ENCODE data around the gene EXOC6. TPM values are rescaled to one million over a fixed set of nuclear protein-coding genes. Genes with fewer than 3 reads are reported as not detected.

The EXOC6 gene
- polyA plus RNA-seq, 1 donor: 20.3 TPM

DNA sequence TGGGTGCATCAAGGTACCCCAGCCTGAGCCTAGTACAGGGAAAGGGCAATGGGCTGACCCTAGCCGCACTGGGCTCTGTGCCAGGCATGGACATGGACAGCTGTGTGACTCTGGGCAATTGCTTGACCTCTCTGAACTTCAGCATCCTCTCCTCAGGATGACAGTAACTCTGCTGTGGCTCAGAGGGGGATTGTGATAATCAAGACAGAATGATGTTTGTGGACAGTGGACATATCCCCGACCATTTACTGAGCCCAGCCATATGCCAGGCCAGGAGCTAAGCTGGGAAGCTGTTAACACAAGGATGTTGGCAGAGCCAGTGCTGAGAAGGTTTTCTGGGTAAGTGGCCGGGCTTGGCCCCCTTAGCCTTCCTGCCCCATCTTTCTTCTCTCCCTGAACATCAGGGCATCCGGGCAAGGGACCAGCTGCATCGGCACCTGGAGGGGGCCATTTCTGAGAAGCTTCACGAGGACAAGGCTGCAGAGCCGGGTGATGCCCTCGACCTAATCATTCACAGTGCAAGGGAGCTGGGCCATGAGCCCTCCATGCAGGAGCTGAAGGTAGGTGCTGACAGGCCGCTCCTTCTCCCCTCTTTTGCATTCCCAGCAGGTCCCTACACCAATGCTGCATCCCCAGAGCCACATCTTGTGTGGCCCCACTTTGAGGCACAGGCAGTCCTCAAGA is 215.8 kb downstream of the EXOC6 start:
- no peak overlapping the region for H3K4me3 ChIP-seq (ENCODE audit: low read length)
- no peak overlapping the region for H3K27ac ChIP-seq (ENCODE audit: low read length)
- no CpG with 5 or more reads among the region's 9 CpGs for WGBS (ENCODE audit: insufficient coverage, low lambda C conversion rate)
- H3K9me3 ChIP-seq (ENCODE audit: control insufficient read depth, low read depth, low read length): peaks cover 9% of the 10 kb centered on the region
- H3K27me3 ChIP-seq (ENCODE audit: control insufficient read depth, insufficient read depth, low read length): peaks cover 98% of the 10 kb centered on the region
- H3K4me1 ChIP-seq (ENCODE audit: control insufficient read depth, insufficient read depth, low read length): peaks cover 20% of the 10 kb centered on the region
- no peak for DNase-seq
- no peaks in the 10 kb centered on the region for H3K36me3 ChIP-seq (ENCODE audit: control insufficient read depth, insufficient read depth, low read length)

DNA sequence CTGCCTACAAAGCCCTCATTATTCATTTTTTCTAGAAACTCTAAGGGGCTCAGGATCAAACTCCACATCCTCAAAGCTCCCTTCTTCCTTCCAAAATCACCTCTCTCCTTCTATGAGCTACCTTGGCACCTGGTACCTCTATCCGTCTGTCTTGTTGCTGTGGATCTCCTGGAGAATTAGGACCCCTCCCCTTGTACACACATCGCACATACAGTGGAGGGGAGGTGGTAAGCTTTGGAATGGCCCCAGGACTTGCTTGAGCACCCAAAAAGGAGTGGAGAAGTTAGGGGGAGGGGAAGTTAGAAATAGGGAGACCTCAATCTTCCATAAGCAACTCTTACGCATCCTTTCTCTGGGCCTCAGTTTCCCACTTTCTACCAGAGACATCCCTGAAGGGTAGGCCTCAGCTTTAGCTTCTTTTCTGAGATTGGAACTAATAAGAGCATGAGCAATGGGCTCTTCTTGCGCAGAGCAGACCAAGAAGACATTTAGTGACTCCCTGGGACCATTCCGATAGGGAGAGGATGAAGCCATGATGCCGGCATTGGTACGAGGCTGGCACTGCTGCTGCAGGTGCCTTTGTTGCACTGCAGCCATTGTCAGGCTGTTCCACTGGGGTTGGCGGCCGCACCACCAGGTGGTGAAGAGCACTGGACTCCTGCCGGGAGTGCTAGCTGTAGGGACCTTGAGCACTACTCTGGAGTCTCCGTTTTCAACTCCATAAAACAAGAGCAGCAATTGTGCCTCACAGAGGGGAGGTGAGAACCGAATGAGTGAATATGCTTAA is 216.7 kb downstream of the EXOC6 start:
- DNase-seq: no peak
- H3K9me3 ChIP-seq (ENCODE audit: control insufficient read depth, low read depth, low read length): peaks cover 9% of the 10 kb centered on the region
- H3K36me3 ChIP-seq (ENCODE audit: control insufficient read depth, insufficient read depth, low read length): no peaks in the 10 kb centered on the region
- no peak overlapping the region for H3K4me3 ChIP-seq (ENCODE audit: low read length)
- peaks cover 15% of the 10 kb centered on the region for H3K4me1 ChIP-seq (ENCODE audit: control insufficient read depth, insufficient read depth, low read length)
- WGBS (ENCODE audit: insufficient coverage, low lambda C conversion rate): no CpG with 5 or more reads among the region's 12 CpGs
- H3K27me3 ChIP-seq (ENCODE audit: control insufficient read depth, insufficient read depth, low read length): peaks cover 100% of the 10 kb centered on the region
- no peak overlapping the region for H3K27ac ChIP-seq (ENCODE audit: low read length)

DNA sequence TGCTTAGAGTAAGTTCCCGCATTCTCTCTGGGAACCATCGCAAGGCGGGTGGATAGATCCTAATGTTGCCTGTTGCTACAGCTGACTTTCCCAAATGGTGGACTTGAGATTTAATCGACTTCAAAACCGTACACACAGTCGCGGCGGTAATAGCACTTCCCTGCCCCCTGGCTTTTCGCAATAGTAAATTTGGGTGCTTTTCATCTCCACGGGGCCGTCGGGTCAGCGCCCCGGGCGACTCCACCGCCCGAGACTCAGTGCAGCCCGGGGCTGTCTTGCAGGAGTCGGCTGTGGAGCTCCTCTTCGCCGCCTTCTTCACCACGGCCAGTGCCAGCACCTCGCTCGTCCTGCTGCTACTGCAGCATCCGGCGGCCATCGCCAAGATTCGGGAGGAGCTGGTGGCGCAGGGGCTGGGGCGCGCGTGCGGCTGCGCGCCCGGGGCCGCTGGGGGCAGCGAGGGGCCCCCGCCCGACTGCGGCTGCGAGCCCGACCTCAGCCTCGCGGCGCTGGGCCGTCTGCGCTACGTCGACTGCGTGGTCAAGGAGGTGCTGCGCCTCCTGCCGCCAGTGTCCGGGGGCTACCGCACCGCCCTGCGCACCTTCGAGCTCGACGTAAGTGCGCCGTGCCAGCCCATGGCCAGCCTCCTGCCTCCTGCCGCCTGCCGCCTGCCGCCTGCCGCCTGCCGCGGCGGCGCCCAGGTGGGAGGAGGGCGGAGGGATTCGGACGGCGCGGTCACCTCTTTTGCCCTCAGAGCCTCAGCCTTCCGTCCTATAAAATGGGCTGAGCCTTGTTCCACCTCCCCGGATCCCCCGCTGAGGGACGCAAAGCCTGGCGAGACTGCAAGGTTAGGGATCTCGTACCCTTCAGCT is 217.6 kb downstream of the EXOC6 start:
- peaks cover 7% of the 10 kb centered on the region for H3K9me3 ChIP-seq (ENCODE audit: control insufficient read depth, low read depth, low read length)
- no peak overlapping the region for H3K4me3 ChIP-seq (ENCODE audit: low read length)
- H3K36me3 ChIP-seq (ENCODE audit: control insufficient read depth, insufficient read depth, low read length): no peaks in the 10 kb centered on the region
- no peak for DNase-seq
- peaks cover 100% of the 10 kb centered on the region for H3K27me3 ChIP-seq (ENCODE audit: control insufficient read depth, insufficient read depth, low read length)
- H3K27ac ChIP-seq (ENCODE audit: low read length): no peak overlapping the region
- peaks cover 10% of the 10 kb centered on the region for H3K4me1 ChIP-seq (ENCODE audit: control insufficient read depth, insufficient read depth, low read length)
- no CpG with 5 or more reads among the region's 81 CpGs for WGBS (ENCODE audit: insufficient coverage, low lambda C conversion rate)

DNA sequence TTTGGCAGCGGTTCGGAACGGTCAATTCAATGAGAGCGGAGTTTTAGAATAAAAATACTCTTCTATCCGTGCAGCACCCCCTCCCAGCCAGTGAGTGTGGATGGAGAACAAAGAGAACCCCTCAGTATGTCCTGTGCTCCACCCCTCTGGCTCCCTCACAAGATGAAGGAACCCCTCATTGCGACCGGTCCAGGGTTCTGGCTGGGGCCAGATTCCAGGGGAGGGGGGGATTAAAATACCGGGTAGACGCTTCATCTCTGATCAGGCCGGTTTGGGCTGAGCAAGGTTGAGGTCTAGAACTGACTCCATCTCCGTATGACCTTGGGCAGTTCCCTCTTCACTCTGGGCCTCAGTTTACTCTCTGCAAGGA is 218.2 kb downstream of the EXOC6 start:
- peaks cover 10% of the 10 kb centered on the region for H3K4me1 ChIP-seq (ENCODE audit: control insufficient read depth, insufficient read depth, low read length)
- no peak overlapping the region for H3K27ac ChIP-seq (ENCODE audit: low read length)
- H3K4me3 ChIP-seq (ENCODE audit: low read length): no peak overlapping the region
- peaks cover 3% of the 10 kb centered on the region for H3K9me3 ChIP-seq (ENCODE audit: control insufficient read depth, low read depth, low read length)
- no peaks in the 10 kb centered on the region for H3K36me3 ChIP-seq (ENCODE audit: control insufficient read depth, insufficient read depth, low read length)
- WGBS (ENCODE audit: insufficient coverage, low lambda C conversion rate): no CpG with 5 or more reads among the region's 11 CpGs
- peaks cover 98% of the 10 kb centered on the region for H3K27me3 ChIP-seq (ENCODE audit: control insufficient read depth, insufficient read depth, low read length)
- DNase-seq: no peak

DNA sequence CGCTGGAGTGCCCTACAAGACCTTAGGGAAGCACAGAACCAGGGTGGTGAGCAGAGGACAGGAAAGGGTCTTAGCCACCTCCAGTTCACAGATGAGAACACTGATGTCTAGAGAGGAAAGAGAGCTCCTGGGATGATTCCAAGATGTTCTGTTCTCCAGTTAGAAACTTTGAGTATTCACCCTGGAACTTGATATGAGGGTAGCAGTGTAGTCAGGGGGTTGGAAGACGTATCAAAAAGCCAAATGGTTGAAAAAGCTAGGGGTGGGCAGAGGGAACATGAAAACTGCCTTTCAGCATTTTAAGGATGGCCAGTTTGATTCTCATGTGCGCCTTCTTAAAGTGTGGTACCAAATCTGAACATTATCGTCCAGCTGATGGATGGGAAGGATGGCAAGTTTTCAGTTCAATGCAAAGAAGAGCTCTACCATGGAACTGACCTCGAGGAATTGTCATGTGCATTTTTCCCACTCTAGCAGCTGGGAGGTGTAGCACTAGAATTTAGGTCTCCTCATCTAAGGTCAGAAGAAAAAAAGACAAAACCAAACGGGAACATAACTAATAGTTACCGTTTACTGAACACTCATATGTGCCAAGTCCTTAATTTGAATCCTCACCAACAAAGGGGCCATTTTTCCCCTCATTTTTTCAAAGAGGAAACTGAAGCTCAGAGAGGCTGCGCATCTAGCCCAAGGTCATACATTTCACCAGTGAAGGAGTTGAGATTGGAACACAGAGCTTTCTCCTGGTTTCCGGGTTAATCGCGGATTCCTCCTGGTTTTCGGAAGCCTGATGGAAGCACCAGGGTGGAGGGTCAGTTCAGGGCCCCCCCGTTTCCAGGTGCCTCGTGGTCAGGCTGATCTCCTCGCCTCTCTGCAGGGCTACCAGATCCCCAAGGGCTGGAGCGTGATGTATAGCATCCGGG is 219.4 kb downstream of the EXOC6 start:
- Histone ChIP-seq H3K27ac (ENCODE audit: low read length) (no peak overlapping the region), H3K4me1 (ENCODE audit: control insufficient read depth, insufficient read depth, low read length) (peaks cover 6% of the 10 kb centered on the region), H3K27me3 (ENCODE audit: control insufficient read depth, insufficient read depth, low read length) (peaks cover 98% of the 10 kb centered on the region), H3K9me3 (ENCODE audit: control insufficient read depth, low read depth, low read length) (peaks cover 3% of the 10 kb centered on the region), H3K36me3 (ENCODE audit: control insufficient read depth, insufficient read depth, low read length) (no peaks in the 10 kb centered on the region), H3K4me3 (ENCODE audit: low read length) (no peak overlapping the region)
- WGBS (ENCODE audit: insufficient coverage, low lambda C conversion rate): 21% methylated on average over 2 of the region's 17 CpGs
- no peak for DNase-seq

DNA sequence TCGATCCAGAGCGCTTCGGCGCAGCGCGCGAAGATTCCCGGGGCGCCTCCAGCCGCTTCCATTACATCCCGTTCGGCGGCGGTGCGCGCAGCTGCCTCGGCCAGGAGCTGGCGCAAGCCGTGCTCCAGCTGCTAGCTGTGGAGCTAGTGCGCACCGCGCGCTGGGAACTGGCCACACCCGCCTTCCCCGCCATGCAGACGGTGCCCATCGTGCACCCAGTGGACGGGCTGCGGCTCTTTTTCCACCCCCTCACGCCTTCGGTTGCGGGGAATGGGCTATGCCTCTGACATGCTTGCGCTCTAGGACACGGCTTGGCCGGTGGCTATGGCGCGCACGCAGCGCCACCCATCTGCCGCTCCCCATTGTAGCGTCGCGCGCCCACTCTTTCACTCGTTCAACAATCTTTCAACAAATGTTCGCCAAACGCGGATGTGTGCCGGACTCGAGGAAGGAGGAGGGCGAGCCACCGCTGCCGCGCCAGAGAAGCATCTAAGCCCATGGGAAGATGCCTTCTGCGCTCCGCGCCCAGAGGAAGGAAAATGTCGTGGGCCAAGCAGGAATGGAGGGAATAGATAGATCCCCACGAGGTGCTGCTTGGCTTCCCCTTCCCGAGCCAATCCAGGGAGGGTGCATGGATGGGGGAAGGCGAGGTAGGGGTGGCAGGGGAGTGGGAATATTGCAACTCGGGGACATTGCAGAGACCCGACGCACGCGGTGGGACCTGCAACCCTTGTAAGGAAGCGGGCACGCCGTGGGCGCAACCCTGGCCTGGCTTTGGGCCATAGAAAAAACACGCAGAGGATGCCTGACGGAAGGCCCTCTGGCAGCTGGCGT is 220.3 kb downstream of the EXOC6 start:
- no CpG with 5 or more reads among the region's 73 CpGs for WGBS (ENCODE audit: insufficient coverage, low lambda C conversion rate)
- peaks cover 98% of the 10 kb centered on the region for H3K27me3 ChIP-seq (ENCODE audit: control insufficient read depth, insufficient read depth, low read length)

DNA sequence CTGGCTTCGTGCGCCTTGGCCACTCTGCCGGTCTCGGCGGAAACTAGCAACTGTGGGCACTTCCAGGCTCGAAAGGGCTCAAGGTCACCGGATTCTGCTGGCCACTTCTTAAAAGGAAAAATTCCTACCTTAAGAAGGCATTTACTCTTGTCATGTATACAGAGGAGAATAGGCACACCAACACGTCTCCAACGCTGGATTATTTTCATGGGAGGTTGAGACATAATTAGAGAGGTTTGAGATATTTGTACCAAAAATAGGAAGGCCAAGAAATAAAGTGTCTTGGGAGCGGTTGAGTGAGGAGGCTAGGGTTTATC is 220.9 kb downstream of the EXOC6 start:
- H3K4me1 ChIP-seq (ENCODE audit: control insufficient read depth, insufficient read depth, low read length): peaks cover 13% of the 10 kb centered on the region
- no peak overlapping the region for H3K4me3 ChIP-seq (ENCODE audit: low read length)
- no peaks in the 10 kb centered on the region for H3K36me3 ChIP-seq (ENCODE audit: control insufficient read depth, insufficient read depth, low read length)
- no peak for DNase-seq
- peaks cover 3% of the 10 kb centered on the region for H3K9me3 ChIP-seq (ENCODE audit: control insufficient read depth, low read depth, low read length)
- 40% methylated on average over 1 of the region's 10 CpGs for WGBS (ENCODE audit: insufficient coverage, low lambda C conversion rate)
- H3K27me3 ChIP-seq (ENCODE audit: control insufficient read depth, insufficient read depth, low read length): peaks cover 98% of the 10 kb centered on the region
- no peak overlapping the region for H3K27ac ChIP-seq (ENCODE audit: low read length)

More for the DNA sequence above, 220.3 kb downstream of the EXOC6 start:
- no peaks in the 10 kb centered on the region for H3K36me3 ChIP-seq (ENCODE audit: control insufficient read depth, insufficient read depth, low read length)
- H3K4me1 ChIP-seq (ENCODE audit: control insufficient read depth, insufficient read depth, low read length): peaks cover 13% of the 10 kb centered on the region
- peak in 1 of 2 donors; percentile 64 for DNase-seq
- H3K9me3 ChIP-seq (ENCODE audit: control insufficient read depth, low read depth, low read length): peaks cover 3% of the 10 kb centered on the region
- H3K4me3 ChIP-seq (ENCODE audit: low read length): no peak overlapping the region
- no peak overlapping the region for H3K27ac ChIP-seq (ENCODE audit: low read length)

DNA sequence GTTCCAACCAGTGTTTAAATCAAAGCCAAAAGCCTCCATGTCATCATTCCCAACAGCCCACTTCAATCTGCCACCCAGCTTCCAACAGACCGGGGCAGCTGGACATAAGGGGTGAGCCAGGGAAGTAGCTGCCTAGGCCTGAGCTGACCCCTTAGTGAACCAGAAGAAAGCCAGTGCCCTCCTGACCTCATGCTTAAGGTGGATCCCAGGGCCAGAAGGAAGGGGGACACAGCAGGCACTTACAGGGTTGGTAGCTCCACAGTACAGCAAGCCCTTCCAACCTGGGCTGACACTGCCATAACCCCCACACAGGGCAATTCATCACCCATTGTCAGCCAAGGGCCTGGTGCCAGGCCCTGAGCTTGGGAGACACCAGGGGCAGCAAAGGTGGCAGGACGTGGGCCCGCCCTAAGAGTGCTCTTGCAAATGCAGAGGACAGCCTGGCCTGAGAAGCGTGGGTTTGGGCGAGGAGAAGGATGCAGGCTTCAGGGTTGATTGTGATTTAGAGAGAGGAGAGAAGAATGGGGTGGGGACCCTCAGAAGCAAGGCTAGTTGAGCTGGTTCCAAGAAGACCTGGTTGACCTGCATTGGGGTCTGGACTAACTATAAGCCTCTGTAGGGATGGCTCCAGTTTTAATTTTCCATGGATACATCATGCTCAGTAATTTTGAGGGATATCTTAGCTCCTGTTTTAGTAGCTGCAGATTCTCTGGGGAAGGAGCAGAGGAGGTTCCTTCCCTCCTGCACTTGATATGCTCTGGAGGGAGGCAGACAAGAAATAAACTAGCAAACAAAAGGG is 222.3 kb downstream of the EXOC6 start:
- no peak for DNase-seq
- Histone ChIP-seq H3K36me3 (ENCODE audit: control insufficient read depth, insufficient read depth, low read length) (no peaks in the 10 kb centered on the region), H3K4me1 (ENCODE audit: control insufficient read depth, insufficient read depth, low read length) (peaks cover 24% of the 10 kb centered on the region), H3K9me3 (ENCODE audit: control insufficient read depth, low read depth, low read length) (peaks cover 3% of the 10 kb centered on the region), H3K4me3 (ENCODE audit: low read length) (no peak overlapping the region), H3K27me3 (ENCODE audit: control insufficient read depth, insufficient read depth, low read length) (peaks cover 98% of the 10 kb centered on the region), H3K27ac (ENCODE audit: low read length) (no peak overlapping the region)
- no CpG with 5 or more reads among the region's 5 CpGs for WGBS (ENCODE audit: insufficient coverage, low lambda C conversion rate)

DNA sequence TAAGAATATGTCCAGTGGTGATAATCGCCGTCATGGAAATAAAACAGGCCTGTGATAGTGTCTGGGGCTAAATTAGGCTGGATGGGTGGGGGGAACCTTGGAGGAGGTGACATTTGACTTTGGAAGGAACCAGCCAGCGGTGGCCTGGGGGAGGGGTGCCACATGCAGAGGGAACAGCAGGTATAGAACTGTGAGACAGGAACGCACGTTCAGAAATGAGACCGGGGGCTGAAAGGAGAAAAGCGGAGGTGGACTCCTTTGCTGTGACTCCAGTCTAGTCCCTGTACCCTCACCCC is 222.8 kb downstream of the EXOC6 start:
- Histone ChIP-seq H3K27ac (ENCODE audit: low read length) (no peak overlapping the region), H3K27me3 (ENCODE audit: control insufficient read depth, insufficient read depth, low read length) (peaks cover 99% of the 10 kb centered on the region), H3K4me1 (ENCODE audit: control insufficient read depth, insufficient read depth, low read length) (peaks cover 23% of the 10 kb centered on the region), H3K9me3 (ENCODE audit: control insufficient read depth, low read depth, low read length) (no peaks in the 10 kb centered on the region), H3K4me3 (ENCODE audit: low read length) (no peak overlapping the region), H3K36me3 (ENCODE audit: control insufficient read depth, insufficient read depth, low read length) (no peaks in the 10 kb centered on the region)
- 53% methylated on average over 3 of the region's 7 CpGs for WGBS (ENCODE audit: insufficient coverage, low lambda C conversion rate)
- DNase-seq: no peak
